HG03103 (cell line): Measurements from ENCODE around the gene PLA2G4B.
A peak's percentile ranks its signal among the peaks of the same experiment; 100 is the strongest.
"Not testable (repeated sequence)": the region's sequence is repeated elsewhere in the genome, so short reads cannot be mapped to it uniquely, and the experiment has no call there.

ENCODE experiments used
- ATAC-seq: cut with Tn5 transposase; IDR thresholded peaks from one replicate; pipeline ENCODE4 v1.9.1; 2021; ENCODE audit warnings: low read depth; ENCODE audit not compliant: unreplicated experiment

PLA2G4B gene

GRCh38 chr15:41825572-41826535 is 12.8 kb upstream of the PLA2G4B start:
- ATAC-seq, result no peak

DNA sequence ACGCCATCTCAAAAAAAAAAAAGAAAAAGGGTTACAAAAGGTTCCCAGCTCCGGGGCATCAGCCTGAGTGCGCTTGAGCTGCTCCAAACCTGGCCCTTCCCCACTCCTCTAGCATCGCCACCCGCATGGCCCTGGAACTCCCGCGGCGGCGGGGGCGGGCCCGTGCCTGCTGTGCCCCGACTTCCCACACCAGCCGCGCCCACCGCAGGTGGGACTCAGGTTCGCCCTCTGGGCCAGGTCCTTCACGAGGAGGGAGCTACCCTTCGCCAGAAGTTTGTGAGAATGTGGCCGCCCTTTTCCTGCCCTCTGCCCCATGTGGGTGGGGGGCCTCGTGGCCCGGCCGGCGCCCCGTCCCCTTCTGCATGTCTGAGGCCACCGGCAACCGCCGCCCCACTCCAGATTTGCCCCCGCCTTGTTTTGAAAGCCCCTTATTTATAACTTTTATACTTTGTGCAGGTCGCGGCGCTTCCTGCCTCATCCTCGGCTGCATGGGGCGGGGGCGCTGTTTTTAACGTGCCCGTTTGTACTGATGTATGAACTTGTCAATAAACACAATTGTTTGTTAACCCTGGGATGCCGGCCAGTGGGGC is 11.3 kb upstream of the PLA2G4B start:
- no peak for ATAC-seq

GRCh38 chr15:41827880-41828806 is 10.5 kb upstream of the PLA2G4B start, which contains the start of gene JMJD7:
Gene JMJD7, plus strand, starts transcription at chr15:41828092. Its CDS starts 33 bp downstream, at chr15:41828125.
- ATAC-seq, result peak; percentile 69

- ATAC-seq, result no peak
Measured at GRCh38 chr15:41828807-41829141, 9.9 kb upstream of the PLA2G4B start.

GRCh38 chr15:41829959-41830646 is 8.5 kb upstream of the PLA2G4B start:
- ATAC-seq, result no peak

- not testable (repeated sequence) for ATAC-seq
Measured at GRCh38 chr15:41831291-41831690, 7.4 kb upstream of the PLA2G4B start.

GRCh38 chr15:41832208-41832607 is 6.4 kb upstream of the PLA2G4B start:
- no peak for ATAC-seq

DNA sequence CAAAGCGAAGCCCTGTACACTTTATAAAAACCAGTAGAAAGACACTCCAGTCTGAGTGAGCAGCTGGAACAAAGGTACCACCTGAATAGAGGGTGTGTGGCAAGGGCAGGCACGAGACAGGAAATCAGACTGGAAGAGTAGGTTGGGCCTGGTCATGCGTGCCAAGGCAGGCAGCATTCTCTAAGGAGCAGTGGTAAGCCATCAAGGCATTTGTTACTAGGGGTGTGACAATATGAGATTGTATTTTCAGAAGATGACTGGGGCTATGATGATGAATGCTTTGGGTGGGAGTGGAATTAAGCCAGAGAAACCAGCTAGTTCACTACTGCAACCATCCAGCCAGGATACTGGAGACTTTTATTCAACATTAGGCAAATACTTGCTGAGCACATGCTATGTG is 5.8 kb upstream of the PLA2G4B start:
- no peak for ATAC-seq

DNA sequence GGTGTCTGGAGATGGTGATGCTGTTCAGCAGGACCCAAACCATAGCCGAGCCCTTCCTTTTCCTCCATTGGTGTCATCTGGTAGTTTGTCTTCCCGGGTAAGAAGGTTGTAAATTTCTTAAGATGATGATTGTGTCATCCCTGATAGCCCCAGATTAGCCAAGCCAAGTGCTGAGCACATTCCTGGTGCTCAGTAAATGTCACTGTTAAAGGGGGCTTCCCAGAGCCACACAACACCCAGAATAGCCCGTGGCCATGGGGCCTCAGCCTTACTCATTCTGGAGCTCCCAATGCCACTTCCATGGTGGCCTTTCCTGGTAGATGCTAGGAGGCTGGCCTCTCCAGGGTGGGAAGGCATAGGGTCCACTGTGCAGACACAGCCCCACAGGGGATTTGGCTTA is 4.6 kb upstream of the PLA2G4B start:
- no peak for ATAC-seq

DNA sequence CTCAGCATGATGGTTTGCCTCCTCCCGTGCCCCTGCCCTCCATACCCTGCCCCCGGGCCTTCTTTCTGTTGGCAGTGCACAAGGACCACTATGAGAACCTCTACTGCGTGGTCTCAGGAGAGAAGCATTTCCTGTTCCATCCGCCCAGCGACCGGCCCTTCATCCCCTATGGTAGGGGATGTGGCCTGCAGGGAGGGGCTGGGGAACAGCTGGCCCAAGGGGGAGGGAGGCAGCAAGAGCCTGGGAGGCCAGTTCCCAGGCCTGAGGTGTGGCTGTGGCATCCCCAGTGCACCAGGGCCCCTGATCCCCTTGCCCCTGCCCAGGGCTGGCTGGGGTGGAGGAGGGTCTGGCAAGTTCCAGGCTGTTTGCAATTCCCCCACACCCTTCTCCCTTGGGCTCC is 2.6 kb upstream of the PLA2G4B start:
- ATAC-seq, result no peak

DNA sequence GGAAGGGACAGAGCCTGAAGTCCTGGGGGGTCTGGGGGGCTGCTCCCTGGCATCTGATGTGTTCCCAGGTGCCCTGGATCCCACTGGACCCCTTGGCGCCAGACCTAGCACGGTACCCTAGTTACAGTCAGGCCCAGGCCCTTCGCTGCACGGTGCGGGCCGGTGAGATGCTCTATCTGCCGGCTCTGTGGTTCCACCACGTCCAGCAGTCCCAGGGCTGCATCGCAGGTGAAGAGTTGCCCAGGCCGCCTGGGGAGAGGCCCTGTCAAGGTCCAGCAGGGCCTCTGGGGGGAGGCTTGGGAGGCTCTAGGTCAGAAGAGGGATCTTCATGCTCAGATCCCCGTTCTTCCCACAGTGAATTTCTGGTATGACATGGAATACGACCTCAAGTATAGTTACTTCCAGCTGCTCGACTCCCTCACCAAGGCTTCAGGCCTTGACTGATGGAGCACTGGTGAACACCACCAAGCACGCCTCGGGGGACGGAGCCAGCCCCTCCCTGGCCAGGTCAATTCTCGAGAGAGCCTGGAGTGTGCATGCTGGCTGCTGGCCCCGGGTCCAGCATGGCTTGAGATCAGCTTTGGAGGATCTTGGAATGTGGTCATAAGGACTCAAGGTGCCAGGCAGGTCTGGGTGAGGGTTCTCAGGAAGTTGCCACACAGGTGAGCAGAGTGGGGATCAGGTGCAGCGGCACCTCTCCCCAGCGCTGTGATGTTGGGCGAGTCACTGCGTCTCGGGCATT is 1.8 kb upstream of the PLA2G4B start:
- ATAC-seq, result no peak

- ATAC-seq, result no peak
Measured at GRCh38 chr15:41839781-41840491, 1.3 kb downstream of the PLA2G4B start.

DNA sequence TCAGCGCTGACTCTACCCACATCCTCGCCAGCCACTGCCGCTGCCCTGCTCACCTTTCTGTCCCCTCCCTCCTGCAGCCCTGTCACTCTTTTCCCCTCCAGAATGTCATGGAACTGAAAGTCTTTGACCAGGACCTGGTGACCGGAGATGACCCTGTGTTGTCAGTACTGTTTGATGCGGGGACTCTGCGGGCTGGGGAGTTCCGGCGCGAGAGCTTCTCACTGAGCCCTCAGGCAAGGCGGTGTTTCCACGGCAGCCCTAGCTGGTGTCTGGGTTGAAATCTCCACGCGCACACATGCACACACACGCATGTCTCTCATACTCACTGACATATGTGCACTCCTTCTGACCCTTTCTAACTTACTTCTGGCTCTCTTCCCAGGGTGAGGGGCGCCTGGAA is 2.0 kb downstream of the PLA2G4B start:
- no peak for ATAC-seq

- ATAC-seq, result no peak
Measured at GRCh38 chr15:41841131-41841530, 2.5 kb downstream of the PLA2G4B start.

GRCh38 chr15:41842229-41842628 is 3.6 kb downstream of the PLA2G4B start:
- no peak for ATAC-seq

GRCh38 chr15:41843571-41843970 is 4.9 kb downstream of the PLA2G4B start:
- no peak for ATAC-seq

DNA sequence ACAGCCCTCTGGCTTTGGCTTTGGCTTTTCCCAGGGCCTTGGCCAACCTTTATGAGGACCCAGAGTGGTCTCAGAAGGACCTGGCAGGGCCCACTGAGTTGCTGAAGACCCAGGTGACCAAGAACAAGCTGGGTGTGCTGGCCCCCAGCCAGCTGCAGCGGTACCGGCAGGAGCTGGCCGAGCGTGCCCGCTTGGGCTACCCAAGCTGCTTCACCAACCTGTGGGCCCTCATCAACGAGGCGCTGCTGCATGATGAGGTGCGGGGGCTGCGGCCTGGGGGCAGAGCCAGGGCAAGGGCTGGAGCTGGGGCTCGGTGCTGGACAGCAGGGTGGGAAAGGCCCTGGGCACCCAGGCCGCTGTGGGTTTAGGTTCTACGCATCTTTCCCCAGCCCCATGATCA is 6.2 kb downstream of the PLA2G4B start:
- no peak for ATAC-seq

- ATAC-seq, result no peak
Measured at GRCh38 chr15:41847206-41847605, 8.6 kb downstream of the PLA2G4B start.

- ATAC-seq, result no peak
Measured at GRCh38 chr15:41847981-41848380, 9.3 kb downstream of the PLA2G4B start.
